ENCODE results near the gene ZNF865. TPM values are rescaled to one million over a fixed set of nuclear protein-coding genes. Genes with fewer than 3 reads are reported as not detected.

ZNF865 gene
- total RNA-seq, 4 donors from 2014 or later, result 7.5 to 15.4 (median 10.2) TPM

DNA sequence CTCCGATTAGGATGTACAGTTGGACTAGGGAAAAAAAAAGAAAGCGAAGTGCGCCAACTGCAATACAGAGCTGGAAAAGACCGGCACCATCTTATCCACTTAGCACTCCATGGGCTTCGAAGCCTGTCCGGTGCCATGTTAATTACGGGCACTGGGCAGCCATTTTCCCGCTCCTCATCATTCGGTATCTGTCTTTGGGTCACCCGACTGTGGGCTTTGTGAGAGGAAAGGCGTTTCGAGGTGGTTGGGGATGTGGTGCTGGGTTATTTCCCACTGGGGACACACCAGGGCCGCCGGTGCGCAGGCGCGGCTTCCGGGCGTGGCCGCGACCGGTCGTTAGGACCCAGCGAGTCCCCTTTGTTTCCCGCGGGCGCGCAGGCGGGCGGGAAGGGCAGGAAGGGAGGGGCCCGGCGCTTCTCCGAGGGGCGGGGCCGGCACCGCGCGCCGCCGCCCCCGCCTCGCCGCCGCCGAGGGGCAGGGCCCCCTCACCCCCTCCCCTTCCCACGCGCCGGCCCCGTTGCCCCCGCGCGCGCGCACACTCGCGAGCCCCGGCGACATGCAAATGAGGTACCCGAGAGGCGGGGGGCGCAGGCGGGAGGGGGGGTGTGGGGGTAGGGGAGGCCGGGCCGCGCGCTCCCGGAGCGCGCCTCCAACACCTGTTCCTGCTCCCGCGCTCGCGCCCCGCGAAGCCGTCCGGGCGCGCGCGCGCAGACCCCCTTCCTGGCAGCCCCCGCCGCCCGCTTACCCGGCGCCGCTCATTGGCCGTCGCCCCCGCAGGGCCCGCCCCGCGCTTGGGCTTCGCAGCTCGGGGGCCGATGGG, 5.4 kb upstream of the ZNF865 start, which contains the start of gene ZNF524:
ZNF524 (plus strand) TSS at position 447 of the 820 bp plus-strand sequence. CDS start 1,825 bp downstream, outside the sequence.
- Histone ChIP-seq H3K4me1 (peaks cover 20 to 49% (median 32%) of the 10 kb centered on the region in 4 donors), H3K36me3 (peaks cover 9 to 35% (median 29%) of the 10 kb centered on the region in 4 donors), H3K4me3 (peak within 1 kb of the TSS; percentile 72 to 87 (median 84)), H3K27me3 (no peaks in the 10 kb centered on the region), H3K9me3 (no peaks in the 10 kb centered on the region), H3K27ac (replicated peaks in 1 of 4) (peak within 1 kb of the TSS; percentile 95 to 98 (median 96))
- WGBS, result under 1% methylated on average over 64 of the region's 97 CpGs
- intact Hi-C loops (cut with DNase I), result no loop called here
- peak; percentile 98 for DNase-seq (ENCODE audit: extremely low spot score)
- TF ChIP-seq POLR2AphosphoS5 (IDR thresholded peaks at IDR 0.05) (peak in 1 of 2 donors; percentile 41), EP300 (IDR thresholded peaks at IDR 0.05) (no peak)

DNA sequence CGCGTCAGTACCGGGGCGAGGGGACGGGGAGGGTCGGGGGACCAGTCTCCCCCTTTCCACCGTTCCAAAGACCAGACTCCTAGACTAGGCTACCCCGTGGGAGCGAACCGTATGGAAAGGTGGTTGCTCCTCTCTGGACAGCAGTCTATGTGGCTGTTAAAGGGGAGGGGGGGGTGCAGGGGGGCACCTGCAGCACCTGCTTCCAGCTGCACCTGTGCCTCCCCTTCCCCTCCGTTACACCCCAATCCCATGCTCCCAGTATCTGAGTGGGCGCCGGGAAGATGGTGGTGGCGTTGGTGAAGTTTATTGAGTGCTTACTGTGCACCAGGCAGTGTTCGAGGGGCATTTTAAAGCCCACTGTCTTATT, 4.8 kb upstream of the ZNF865 start:
- intact Hi-C loops (cut with DNase I), result no loop called here

DNA sequence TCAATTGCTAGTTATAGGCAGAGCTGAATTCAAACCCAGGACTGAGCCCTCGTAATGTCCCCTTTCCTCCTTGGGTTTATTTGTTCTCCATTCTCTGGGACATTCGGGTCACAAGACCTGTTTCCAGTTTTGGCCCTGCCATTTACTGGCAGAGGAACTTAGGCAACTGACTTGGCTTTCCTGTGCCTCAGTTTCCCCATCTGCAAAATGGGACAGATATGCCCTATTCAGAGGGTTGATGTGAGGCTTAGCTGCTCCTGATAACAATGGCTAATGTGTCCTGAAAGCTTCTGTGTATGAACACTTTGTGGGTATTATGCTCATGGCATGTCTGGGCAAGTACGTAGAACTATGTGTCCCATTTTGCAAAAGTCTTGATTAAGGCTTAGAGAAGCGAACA, 4.4 kb upstream of the ZNF865 start:
- WGBS, result 67% methylated on average over 4 of the region's 4 CpGs
- intact Hi-C loops (cut with DNase I), result no loop called here

More for the DNA sequence above, 4.8 kb upstream of the ZNF865 start:
- DNase-seq (ENCODE audit: extremely low spot score), result no peak
- peaks cover 9 to 29% (median 23%) of the 10 kb centered on the region in 4 donors for H3K36me3 ChIP-seq
- H3K27ac ChIP-seq (replicated peaks in 1 of 4), result peak overlapping the region; percentile 95 to 98 (median 96)
- no peak for TF ChIP-seq POLR2A (IDR thresholded peaks at IDR 0.05; ENCODE audit: low read depth)
- TF ChIP-seq, protein P1, sequence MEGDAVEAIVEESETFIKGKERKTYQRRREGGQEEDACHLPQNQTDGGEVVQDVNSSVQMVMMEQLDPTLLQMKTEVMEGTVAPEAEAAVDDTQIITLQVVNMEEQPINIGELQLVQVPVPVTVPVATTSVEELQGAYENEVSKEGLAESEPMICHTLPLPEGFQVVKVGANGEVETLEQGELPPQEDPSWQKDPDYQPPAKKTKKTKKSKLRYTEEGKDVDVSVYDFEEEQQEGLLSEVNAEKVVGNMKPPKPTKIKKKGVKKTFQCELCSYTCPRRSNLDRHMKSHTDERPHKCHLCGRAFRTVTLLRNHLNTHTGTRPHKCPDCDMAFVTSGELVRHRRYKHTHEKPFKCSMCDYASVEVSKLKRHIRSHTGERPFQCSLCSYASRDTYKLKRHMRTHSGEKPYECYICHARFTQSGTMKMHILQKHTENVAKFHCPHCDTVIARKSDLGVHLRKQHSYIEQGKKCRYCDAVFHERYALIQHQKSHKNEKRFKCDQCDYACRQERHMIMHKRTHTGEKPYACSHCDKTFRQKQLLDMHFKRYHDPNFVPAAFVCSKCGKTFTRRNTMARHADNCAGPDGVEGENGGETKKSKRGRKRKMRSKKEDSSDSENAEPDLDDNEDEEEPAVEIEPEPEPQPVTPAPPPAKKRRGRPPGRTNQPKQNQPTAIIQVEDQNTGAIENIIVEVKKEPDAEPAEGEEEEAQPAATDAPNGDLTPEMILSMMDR (IDR thresholded peaks at IDR 0.05), result no peak
- no peak for TF ChIP-seq EP300 (IDR thresholded peaks at IDR 0.05)
- TF ChIP-seq POLR2AphosphoS5 (IDR thresholded peaks at IDR 0.05), result no peak
- peaks cover 20 to 49% (median 33%) of the 10 kb centered on the region in 4 donors for H3K4me1 ChIP-seq
- WGBS, result 10% methylated on average over 5 of the region's 15 CpGs
- H3K27me3 ChIP-seq, result no peaks in the 10 kb centered on the region
- H3K9me3 ChIP-seq, result no peaks in the 10 kb centered on the region
- H3K4me3 ChIP-seq, result peak overlapping the region; percentile 72 to 87 (median 84)

DNA sequence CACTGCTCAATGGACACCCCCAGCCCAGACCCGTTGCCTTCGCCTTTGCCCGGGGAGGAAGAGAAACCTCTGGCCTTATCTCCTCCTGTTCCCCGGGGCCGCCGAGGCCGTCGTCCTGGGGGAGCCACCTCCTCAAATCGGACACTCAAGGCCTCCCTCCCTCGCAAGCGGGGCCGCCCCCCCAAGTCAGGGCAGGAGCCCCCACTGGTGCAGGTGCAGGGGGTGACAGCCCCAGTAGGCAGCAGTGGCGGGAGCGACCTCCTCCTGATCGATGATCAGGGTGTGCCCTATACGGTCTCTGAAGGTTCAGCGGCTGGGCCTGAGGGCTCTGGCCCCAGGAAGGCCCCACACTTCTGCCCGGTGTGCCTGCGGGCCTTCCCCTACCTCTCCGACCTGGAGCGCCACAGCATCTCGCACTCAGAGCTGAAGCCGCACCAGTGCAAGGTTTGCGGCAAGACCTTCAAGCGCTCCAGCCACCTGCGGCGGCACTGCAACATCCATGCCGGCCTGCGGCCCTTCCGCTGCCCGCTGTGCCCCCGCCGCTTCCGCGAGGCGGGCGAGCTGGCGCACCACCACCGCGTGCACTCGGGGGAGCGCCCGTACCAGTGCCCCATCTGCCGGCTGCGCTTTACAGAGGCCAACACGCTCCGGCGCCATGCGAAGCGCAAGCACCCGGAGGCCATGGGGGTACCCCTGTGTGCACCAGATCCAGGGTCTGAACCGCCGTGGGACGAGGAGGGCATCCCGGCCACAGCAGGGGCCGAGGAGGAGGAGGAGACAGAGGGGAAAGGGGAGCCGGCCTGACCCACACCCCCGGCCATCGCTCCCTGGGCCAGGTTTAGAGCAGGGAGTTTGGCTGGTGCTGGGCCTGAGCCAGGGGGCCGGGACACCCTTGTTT, 3.1 kb upstream of the ZNF865 start:
- no peak for TF ChIP-seq POLR2A (IDR thresholded peaks at IDR 0.05; ENCODE audit: low read depth)
- TF ChIP-seq, protein P1 (IDR thresholded peaks at IDR 0.05), result no peak
- no peak for TF ChIP-seq POLR2AphosphoS5 (IDR thresholded peaks at IDR 0.05)
- TF ChIP-seq EP300 (IDR thresholded peaks at IDR 0.05), result no peak
- intact Hi-C loops (cut with DNase I), result no loop called here
- WGBS, result 91% methylated on average over 34 of the region's 60 CpGs

More for the DNA sequence above, 4.4 kb upstream of the ZNF865 start:
- Histone ChIP-seq H3K4me3 (peak overlapping the region; percentile 72 to 87 (median 84)), H3K36me3 (peaks cover 8 to 25% (median 19%) of the 10 kb centered on the region in 4 donors), H3K27ac (replicated peaks in 1 of 4) (peak overlapping the region; percentile 95 to 98 (median 96)), H3K27me3 (no peaks in the 10 kb centered on the region), H3K4me1 (peaks cover 20 to 52% (median 35%) of the 10 kb centered on the region in 4 donors), H3K9me3 (no peaks in the 10 kb centered on the region)
- TF ChIP-seq POLR2AphosphoS5 (IDR thresholded peaks at IDR 0.05), result no peak
- TF ChIP-seq EP300 (IDR thresholded peaks at IDR 0.05), result no peak
- TF ChIP-seq POLR2A (IDR thresholded peaks at IDR 0.05; ENCODE audit: low read depth), result no peak
- TF ChIP-seq, protein P1 (IDR thresholded peaks at IDR 0.05), result no peak
- no peak for DNase-seq (ENCODE audit: extremely low spot score)

More for the DNA sequence above, 3.1 kb upstream of the ZNF865 start:
- H3K27me3 ChIP-seq, result no peaks in the 10 kb centered on the region
- H3K27ac ChIP-seq (replicated peaks in 1 of 4), result peak overlapping the region in 2 of 4 donors; percentile 97 to 98
- no peak overlapping the region for H3K4me3 ChIP-seq
- H3K4me1 ChIP-seq, result peaks cover 29 to 64% (median 48%) of the 10 kb centered on the region in 4 donors
- peaks cover 2 to 17% (median 7%) of the 10 kb centered on the region in 4 donors for H3K36me3 ChIP-seq
- DNase-seq (ENCODE audit: extremely low spot score), result no peak
- no peaks in the 10 kb centered on the region for H3K9me3 ChIP-seq
